ENCODE data around the gene COL20A1. TPM values are rescaled to one million over a fixed set of nuclear protein-coding genes. Genes with fewer than 3 reads are reported as not detected.

The COL20A1 gene
- total and polyA plus RNA-seq, 12 donors = 0.26 to 0.30 TPM; not detected in 10

- no peak for ATAC-seq
These were observed 4.3 kb upstream of the COL20A1 start for GRCh38 chr20:63288581-63289251.

GRCh38 chr20:63289311-63290135 is 3.5 kb upstream of the COL20A1 start:
- H3K27me3 ChIP-seq = peaks cover 0 to 20% (median 9%) of the 10 kb centered on the region in 7 donors
- no peak overlapping the region for H3K27ac ChIP-seq
- DNase-seq (peak in 1 of 2 donors; percentile 12), ATAC-seq (peak in 2 of 8 donors; percentile 3)
- intact Hi-C loops (cut with DNase I) = no loop called here
- no peaks in the 10 kb centered on the region for H3K9me3 ChIP-seq
- no peak for TF ChIP-seq CTCF (IDR thresholded peaks at IDR 0.05)
- peaks cover 0 to 10% (median 0%) of the 10 kb centered on the region in 9 donors for H3K4me1 ChIP-seq
- 88 to 90% methylated on average over 25 of the region's 25 CpGs for WGBS, 2 donors
- H3K4me3 ChIP-seq = no peak overlapping the region
- peaks cover 0 to 53% (median 12%) of the 10 kb centered on the region in 9 donors for H3K36me3 ChIP-seq

More at GRCh38 chr20:63288581-63289251, 4.3 kb upstream of the COL20A1 start:
- no peak for TF ChIP-seq CTCF (IDR thresholded peaks at IDR 0.05)
- WGBS, 2 donors = 89 to 93% methylated on average over 28 of the region's 28 CpGs
- no peak overlapping the region for H3K4me3 ChIP-seq
- H3K27ac ChIP-seq = no peak overlapping the region
- peaks cover 0 to 14% (median 4%) of the 10 kb centered on the region in 7 donors for H3K27me3 ChIP-seq
- peaks cover 0 to 60% (median 12%) of the 10 kb centered on the region in 9 donors for H3K36me3 ChIP-seq
- no peaks in the 10 kb centered on the region for H3K9me3 ChIP-seq
- peaks cover 0 to 10% (median 0%) of the 10 kb centered on the region in 9 donors for H3K4me1 ChIP-seq
- peak in 1 of 2 donors; percentile 6 for DNase-seq
- intact Hi-C loops (cut with DNase I) = no loop called here

- DNase-seq (no peak), ATAC-seq (peak in 2 of 8 donors; percentile 5 to 9)
These were observed 2.8 kb upstream of the COL20A1 start for GRCh38 chr20:63290136-63290676.

More at GRCh38 chr20:63290136-63290676, 2.8 kb upstream of the COL20A1 start:
- Histone ChIP-seq H3K36me3 (peaks cover 0 to 46% (median 12%) of the 10 kb centered on the region in 9 donors), H3K4me1 (peaks cover 0 to 10% (median 0%) of the 10 kb centered on the region in 9 donors), H3K9me3 (no peaks in the 10 kb centered on the region), H3K27me3 (peaks cover 0 to 27% (median 15%) of the 10 kb centered on the region in 7 donors), H3K4me3 (no peak overlapping the region), H3K27ac (no peak overlapping the region)
- no peak for TF ChIP-seq CTCF (IDR thresholded peaks at IDR 0.05)
- intact Hi-C loops (cut with DNase I) = no loop called here
- WGBS, 2 donors = 86 to 87% methylated on average over 17 of the region's 17 CpGs

Measured in heart right ventricle (tissue), 16 donors.